C4-2B (cell line): ENCODE data around the gene CAMTA1.

ENCODE experiments used
- H3K27ac ChIP-seq: fragments of 450-650 bp; 2 replicates; pipeline ENCODE4 v1.5.1; 2017
- CTCF ChIP-seq: fragments of 450-650 bp; conservative IDR thresholded peaks from 2 replicates; pipeline ENCODE4 v1.5.1; 2017; ENCODE audit warnings: mild to moderate bottlenecking
- ZFX ChIP-seq: fragments of 450-650 bp; IDR thresholded peaks from 2 replicates; pipeline ENCODE4 v1.6.1; 2017

Gene CAMTA1

GRCh38 chr1:7747605-7748004, 962.4 kb downstream of the CAMTA1 start:
- TF ChIP-seq ZFX = no peak
- TF ChIP-seq CTCF = no peak
- no peak overlapping the region for H3K27ac ChIP-seq

GRCh38 chr1:7749126-7749525, 963.9 kb downstream of the CAMTA1 start:
- no peak overlapping the region for H3K27ac ChIP-seq
- TF ChIP-seq ZFX (no peak), CTCF (no peak)

GRCh38 chr1:7751174-7751573, 965.9 kb downstream of the CAMTA1 start:
- no peak overlapping the region for H3K27ac ChIP-seq
- no peak for TF ChIP-seq ZFX
- TF ChIP-seq CTCF = no peak

DNA sequence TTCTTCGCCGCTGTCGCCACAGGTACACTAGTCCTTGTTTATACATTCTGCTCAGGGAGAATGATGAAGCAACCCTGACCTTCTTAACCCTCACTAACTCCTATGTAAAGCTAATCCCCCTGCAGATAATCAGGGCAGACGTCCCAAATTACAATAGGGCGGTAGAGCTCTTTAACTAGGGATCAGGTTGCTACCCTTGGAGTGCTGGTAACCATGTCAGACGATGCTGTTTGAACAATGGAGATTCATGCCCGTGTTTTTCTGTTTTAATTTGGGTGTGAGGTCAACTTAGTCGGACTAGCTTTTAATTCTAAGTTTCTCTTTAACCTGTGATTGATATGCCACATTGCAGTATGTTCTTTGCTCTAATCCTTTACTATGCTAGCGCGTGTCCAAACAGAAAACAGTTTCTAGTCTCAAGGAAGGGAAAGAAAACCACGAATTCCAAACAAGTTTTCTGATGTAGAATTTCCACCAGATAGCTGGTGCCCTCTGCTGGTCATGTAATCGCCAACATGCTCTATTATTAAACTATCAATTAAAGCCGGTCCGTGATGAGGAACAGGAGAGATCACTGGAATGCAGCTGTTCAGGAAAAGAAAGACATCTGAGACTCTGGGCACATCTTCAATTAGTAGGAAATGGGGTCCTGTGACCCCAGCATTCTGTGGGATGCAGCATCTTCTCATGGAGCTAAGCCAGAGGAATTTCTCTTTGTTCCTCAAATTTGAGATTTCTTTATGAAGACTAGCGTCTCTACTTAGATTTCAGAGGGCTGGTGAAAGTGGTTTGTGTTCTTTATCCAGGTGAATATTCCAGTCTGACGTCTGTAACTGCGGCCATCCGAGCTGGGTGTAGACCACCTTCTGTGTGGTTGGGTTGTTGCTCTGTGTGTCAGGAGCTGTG, 967.5 kb downstream of the CAMTA1 start:
- no peak overlapping the region for H3K27ac ChIP-seq
- peak; percentile 92 for TF ChIP-seq CTCF
- TF ChIP-seq ZFX = no peak

GRCh38 chr1:7753641-7754040, 968.4 kb downstream of the CAMTA1 start:
- TF ChIP-seq CTCF (no peak), ZFX (no peak)

DNA sequence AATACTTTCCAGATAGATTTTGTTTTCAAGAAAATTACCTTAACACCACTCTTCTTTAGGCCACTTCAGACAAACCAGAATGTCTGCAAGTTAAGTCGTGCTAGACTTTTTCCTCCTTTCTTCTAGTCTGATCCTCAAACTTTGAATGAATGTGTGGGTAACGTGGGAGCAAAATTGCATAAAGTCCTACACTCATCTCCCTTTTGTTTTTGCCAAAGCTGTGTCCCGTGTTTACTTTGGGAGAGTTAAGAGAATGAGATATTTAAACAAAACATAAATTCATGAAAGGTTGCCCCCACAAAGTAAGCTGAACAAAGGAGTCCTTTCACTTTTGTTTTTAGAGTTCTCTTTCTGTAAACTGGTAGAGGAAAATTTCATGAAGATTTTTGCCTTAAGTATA, 969.0 kb downstream of the CAMTA1 start:
- no peak for TF ChIP-seq CTCF
- no peak for TF ChIP-seq ZFX
- no peak overlapping the region for H3K27ac ChIP-seq

More at GRCh38 chr1:7753641-7754040, 968.4 kb downstream of the CAMTA1 start:
- H3K27ac ChIP-seq = no peak overlapping the region

DNA sequence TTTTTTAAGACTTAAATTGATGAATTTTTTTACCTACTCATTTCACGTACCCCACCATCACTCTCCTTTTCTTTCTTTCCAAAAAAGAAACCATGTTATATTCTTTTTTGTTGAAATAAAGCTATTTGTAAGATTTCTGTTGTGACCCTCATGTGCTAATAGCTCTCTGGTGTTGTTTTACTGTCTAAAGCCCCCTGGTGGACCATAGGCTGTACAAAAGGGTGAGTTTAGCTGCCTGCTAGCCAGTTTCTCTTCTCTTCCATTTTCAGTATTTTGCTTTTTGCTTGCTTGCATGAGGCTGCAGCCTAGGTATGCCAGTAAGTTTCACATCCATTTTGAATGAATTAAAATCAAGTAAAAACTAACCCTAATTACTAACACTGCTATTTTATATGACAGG, 970.2 kb downstream of the CAMTA1 start:
- TF ChIP-seq CTCF (peak; percentile 26), ZFX (no peak)

More for the DNA sequence above, 970.2 kb downstream of the CAMTA1 start:
- no peak overlapping the region for H3K27ac ChIP-seq
